Astrocyte (in vitro differentiated cells and primary cell): ENCODE data around the gene TOP3A.

Experiments
- EZH2 ChIP-seq: IDR thresholded peaks from 2 replicates; pipeline ENCODE4 v1.6.1; 2012; ENCODE audit warnings: mild to moderate bottlenecking, low read length, inconsistent platforms; ENCODE audit not compliant: insufficient read depth
- TF ChIP-seq, protein P1 (sequence below): IDR thresholded peaks from 2 replicates; pipeline ENCODE4 v1.5.1; 2011; ENCODE audit warnings: low read depth, mild to moderate bottlenecking, inconsistent platforms, low read length, moderate library complexity; ENCODE audit not compliant: insufficient read depth

DNA sequence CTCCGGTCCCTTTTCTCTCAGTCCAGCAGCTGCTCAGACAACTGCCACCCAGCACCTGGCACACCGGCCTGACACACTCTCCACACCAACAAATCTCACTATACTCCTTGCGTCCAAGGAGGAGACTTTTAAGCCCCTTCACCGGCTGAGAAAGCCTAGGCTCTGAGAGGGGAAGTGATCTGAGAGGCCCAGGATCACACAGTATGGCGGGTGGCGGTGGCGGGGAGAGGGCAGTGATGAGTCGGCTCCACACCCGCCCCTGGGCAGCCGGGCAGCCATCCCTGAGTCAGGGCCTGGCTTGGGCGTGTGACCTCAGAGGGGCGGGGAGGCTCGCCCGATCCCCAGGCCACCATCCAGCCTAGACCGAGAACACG, 56.8 kb downstream of the TOP3A start:
- TF ChIP-seq, protein P1, sequence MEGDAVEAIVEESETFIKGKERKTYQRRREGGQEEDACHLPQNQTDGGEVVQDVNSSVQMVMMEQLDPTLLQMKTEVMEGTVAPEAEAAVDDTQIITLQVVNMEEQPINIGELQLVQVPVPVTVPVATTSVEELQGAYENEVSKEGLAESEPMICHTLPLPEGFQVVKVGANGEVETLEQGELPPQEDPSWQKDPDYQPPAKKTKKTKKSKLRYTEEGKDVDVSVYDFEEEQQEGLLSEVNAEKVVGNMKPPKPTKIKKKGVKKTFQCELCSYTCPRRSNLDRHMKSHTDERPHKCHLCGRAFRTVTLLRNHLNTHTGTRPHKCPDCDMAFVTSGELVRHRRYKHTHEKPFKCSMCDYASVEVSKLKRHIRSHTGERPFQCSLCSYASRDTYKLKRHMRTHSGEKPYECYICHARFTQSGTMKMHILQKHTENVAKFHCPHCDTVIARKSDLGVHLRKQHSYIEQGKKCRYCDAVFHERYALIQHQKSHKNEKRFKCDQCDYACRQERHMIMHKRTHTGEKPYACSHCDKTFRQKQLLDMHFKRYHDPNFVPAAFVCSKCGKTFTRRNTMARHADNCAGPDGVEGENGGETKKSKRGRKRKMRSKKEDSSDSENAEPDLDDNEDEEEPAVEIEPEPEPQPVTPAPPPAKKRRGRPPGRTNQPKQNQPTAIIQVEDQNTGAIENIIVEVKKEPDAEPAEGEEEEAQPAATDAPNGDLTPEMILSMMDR: no peak
- TF ChIP-seq EZH2: no peak
